SH-SY5Y (cell line): ENCODE measurements around the gene MUSTN1.

Source experiments
- GATA2 ChIP-seq: IDR thresholded peaks from 2 replicates; pipeline ENCODE4 v1.6.1; 2011; ENCODE audit warnings: mild to moderate bottlenecking, low read depth, low read length
- GATA3 ChIP-seq: IDR thresholded peaks from 2 replicates; pipeline ENCODE4 v1.6.1; 2011; ENCODE audit warnings: low read depth, mild to moderate bottlenecking, low read length, moderate library complexity

Gene MUSTN1

GRCh38 chr3:52813810-52814209 is 21.0 kb downstream of the MUSTN1 start:
- no peak for TF ChIP-seq GATA2
- no peak for TF ChIP-seq GATA3

GRCh38 chr3:52811452-52812011 is 23.3 kb downstream of the MUSTN1 start:
- TF ChIP-seq GATA2 (no peak), GATA3 (no peak)

DNA sequence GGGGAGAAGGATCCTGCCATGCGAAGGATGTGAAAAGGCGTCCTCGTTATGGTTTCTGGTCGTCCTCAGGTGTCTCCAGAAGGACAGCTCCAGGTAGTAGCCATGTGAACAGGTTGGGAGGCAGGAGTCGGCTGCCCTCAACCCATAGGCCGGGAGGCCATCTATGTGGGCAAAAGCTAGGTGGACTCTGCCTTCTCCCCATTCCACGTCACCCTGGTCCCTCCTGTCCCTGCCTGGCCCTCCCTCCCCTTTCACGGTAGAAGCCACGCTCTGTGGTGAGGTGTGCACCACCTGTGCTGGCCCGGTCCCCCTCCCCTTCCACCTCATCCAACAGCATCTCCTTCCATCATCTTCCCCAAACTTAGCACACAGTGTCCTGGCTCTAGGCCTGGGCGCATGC is 23.9 kb downstream of the MUSTN1 start:
- TF ChIP-seq GATA3 = no peak
- TF ChIP-seq GATA2 = no peak

DNA sequence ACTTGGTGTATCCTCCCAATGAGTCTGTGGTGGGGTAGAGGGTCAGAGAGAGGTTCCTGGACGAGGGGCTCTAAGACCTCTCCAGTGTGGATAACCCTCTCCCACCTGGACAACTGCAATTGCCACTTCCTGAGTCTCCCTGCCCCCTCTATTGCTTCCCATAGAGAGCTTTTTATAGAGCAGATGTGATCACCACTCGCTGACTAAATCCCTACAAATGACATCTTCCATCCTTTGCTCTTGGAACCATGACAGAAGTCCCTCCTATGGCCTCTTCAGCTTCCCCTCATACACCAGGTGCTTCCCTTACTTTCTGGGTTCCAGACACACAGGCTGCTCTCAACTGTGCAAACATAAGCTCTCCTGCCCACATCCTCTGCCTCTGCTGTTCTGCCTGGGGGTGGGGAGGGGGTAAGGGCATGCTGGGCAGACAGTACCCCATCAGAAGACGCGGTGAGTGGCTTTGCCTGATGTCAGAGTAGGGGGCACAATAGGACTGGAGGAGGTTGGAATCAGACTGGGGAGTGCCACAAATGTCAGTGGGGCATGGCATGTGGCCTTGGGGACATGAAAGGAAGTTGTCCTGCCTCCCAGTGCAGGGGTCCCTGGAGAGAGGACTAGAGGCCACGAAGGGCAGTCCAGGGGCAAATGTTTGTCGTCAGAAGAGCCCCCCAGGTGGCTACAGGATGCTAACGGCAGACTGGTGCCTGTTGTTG is 25.0 kb downstream of the MUSTN1 start:
- TF ChIP-seq GATA3 (no peak), GATA2 (no peak)

GRCh38 chr3:52809149-52809548 is 25.7 kb downstream of the MUSTN1 start:
- TF ChIP-seq GATA2 (no peak), GATA3 (no peak)

DNA sequence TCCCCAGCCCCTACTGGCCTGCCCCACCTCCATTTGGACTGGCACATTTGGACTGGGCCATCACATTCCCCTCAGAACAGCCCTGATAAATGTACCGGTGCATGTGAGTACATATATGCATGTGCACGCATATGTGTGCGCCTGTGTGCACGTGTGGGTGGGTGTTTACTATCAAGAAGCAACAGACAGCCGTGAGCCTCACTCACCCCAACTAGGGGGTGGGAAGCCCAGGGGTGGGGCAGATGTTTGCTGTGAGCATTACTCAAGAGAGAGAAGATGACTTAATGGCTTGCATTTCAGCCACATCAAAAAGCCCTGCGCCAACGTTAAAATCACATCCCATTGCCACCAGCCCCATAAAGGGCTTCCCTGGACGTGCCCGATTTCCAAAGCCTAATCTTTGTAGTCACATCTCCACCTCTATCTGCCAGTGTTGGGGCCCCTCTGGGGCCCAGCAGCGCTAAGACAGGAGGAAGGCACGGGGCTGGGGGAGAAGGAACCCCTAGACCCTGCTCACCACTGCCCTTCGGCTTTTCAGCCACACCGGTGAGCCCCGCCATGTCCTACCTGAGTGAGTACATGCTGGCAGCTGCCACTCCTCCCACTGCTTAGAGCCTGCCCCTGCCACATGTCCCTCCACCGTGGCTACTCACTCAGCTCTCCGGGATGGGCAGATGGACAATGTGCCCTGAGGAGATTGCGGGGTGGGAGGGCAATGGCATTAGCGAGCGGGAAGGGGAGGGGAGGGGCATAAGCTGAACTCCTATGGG is 29.4 kb downstream of the MUSTN1 start:
- TF ChIP-seq GATA3 = no peak
- TF ChIP-seq GATA2 = no peak

GRCh38 chr3:52801839-52802238 is 33.0 kb downstream of the MUSTN1 start:
- TF ChIP-seq GATA3 (no peak), GATA2 (no peak)

GRCh38 chr3:52800079-52800478 is 34.7 kb downstream of the MUSTN1 start:
- no peak for TF ChIP-seq GATA3
- no peak for TF ChIP-seq GATA2

DNA sequence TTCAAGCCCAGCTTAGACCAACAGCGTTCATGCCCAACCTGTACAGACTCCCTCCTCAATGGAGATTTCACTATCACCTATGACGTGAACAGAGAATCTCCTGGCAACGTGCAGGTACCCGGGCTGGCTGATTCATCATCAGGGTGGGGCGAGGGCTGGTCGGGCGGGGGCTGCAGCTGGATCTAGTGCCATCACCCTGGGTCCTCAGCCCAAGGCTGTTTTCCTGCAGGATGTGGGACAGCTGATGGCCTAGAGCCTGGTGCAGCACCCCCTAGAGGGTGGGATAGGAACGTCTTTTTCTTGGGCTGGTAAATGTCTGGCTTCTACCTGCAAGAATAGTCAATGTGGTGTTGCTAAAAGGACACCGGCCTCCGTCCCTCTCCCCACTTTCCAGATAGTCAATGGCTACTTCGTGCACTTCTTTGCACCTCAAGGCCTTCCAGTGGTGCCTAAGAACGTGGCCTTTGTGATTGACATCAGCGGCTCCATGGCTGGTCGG is 35.8 kb downstream of the MUSTN1 start:
- no peak for TF ChIP-seq GATA2
- TF ChIP-seq GATA3 = no peak

DNA sequence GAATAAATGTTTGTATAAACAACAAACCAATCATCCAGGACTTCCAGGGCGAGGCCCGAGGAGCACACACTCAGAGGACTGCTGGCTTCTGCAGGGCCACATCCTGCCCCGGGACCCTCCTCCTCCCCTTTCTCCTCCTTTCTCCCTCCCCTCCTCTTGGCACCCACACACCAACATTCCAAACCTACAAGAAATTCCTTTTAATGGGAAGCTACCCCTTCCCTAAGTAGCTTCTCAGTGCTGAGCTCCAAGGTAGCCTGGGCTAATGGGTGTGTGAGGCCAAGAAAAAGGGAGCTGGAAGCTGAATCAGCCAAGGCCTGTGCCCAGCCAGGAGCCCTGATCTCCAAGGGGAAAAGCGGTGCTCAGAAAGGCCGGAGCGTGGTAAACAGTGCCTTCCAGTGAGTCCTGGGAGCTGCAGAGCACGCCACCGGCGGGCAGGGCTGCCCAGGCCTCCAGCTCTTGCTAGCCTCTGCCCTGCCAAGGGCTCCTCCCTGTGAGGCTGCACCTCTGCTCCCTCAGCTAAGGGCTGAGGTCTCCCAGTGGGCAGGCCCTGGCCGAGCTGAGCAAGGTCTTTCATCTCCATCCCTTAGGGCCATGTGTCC is 36.3 kb downstream of the MUSTN1 start:
- TF ChIP-seq GATA2 = no peak
- TF ChIP-seq GATA3 = no peak

- no peak for TF ChIP-seq GATA2
- no peak for TF ChIP-seq GATA3
Observed at GRCh38 chr3:52796411-52796810, 38.4 kb downstream of the MUSTN1 start.

GRCh38 chr3:52795298-52795900 is 39.4 kb downstream of the MUSTN1 start:
- TF ChIP-seq GATA2 = no peak
- no peak for TF ChIP-seq GATA3

DNA sequence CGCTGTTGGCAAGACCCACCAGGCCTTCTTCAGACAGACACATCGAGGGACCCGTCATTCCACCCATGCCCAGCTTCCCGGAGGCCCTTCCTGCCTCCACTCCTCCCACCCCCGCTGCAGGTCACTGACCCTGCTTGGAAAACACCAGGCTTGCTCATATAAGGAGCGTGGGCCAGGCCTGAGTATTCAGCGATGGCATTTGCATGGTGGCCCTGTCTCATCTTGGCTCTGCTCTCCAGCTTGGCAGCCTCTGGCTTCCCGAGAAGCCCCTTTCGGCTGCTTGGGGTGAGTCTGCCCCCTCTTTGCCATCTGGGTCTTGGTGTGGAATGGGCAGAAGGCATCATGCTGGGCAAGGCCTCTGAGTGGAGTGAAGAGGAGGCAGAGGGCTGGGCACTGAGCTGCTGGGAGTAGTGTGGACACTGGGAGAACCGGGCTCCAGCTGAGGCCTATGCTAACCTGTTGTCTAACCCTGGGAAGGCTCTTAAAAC is 40.2 kb downstream of the MUSTN1 start, which contains the start of gene ITIH3:
ITIH3 (plus strand) TSS at position 185 of the 488 bp plus-strand sequence; CDS start at position 193, 8 bp downstream.
- TF ChIP-seq GATA2 = no peak
- no peak for TF ChIP-seq GATA3
